ENCODE results near the gene ADRA1B.

Gene ADRA1B

DNA sequence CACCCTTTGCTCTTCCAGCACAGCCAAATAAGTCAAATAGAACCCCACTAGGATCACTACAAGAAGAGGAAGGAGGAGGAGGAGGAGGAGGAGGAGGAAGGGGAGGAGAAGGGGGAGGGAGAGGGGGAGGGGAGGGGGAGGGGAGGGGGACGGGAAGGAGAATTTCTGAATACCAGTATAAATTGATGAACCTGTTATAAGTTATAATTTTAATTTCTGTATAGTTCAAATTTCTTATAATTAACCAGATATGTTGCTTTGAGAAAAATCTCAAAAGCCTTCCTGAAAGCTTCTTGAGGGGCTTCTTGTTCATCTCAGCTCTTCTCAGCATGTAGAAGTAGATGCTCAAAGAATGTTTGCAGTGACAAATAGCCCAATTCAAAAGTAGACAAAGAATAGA, 15.0 kb upstream of the ADRA1B start:
- DNase-seq = no peak
- ChIA-PET CTCF (interaction anchor here (1.2 kb wide), 1 partner anchor 261 kb away, joined by 3 read pairs; no protein-coding TSS in a partner anchor), POLR2A (no interaction called here)
- Histone ChIP-seq H3K4me3 (ENCODE audit: control insufficient read depth in 1 of 7, extremely low read depth in 1 of 7, insufficient read depth in 4 of 7, low read depth in 2 of 7, low read length in 6 of 7) (no peak overlapping the region), H3K27ac (ENCODE audit: insufficient read depth in 1 of 2, low read depth in 1 of 2, low read length in 2 of 2, poor library complexity in 1 of 2, severe bottlenecking in 2 of 2) (no peak overlapping the region), H3K27me3 (replicated peaks in 2 of 5; ENCODE audit: control insufficient read depth in 4 of 5, insufficient read depth in 5 of 5, low read length in 4 of 5) (peaks cover 0 to 2% (median 0%) of the 10 kb centered on the region in 5 experiments), H3K4me1 (ENCODE audit: control extremely low read depth in 1 of 4, control insufficient read depth in 4 of 4, insufficient read depth in 4 of 4, low read length in 3 of 4) (no peaks in the 10 kb centered on the region), H3K9me3 (ENCODE audit: control extremely low read depth in 1 of 5, control insufficient read depth in 4 of 5, insufficient read depth in 2 of 5, low read depth in 1 of 5, low read length in 4 of 5) (no peaks in the 10 kb centered on the region), H3K36me3 (ENCODE audit: control insufficient read depth in 4 of 4, insufficient read depth in 4 of 4, low read length in 3 of 4) (no peaks in the 10 kb centered on the region)
- WGBS (ENCODE audit: insufficient coverage) = no CpG with 5 or more reads among the region's 1 CpG

GRCh38 chr5:159901772-159902171, 14.5 kb upstream of the ADRA1B start:
- Histone ChIP-seq H3K9me3 (ENCODE audit: control extremely low read depth in 1 of 5, control insufficient read depth in 4 of 5, insufficient read depth in 2 of 5, low read depth in 1 of 5, low read length in 4 of 5) (no peaks in the 10 kb centered on the region), H3K27ac (ENCODE audit: insufficient read depth in 1 of 2, low read depth in 1 of 2, low read length in 2 of 2, poor library complexity in 1 of 2, severe bottlenecking in 2 of 2) (no peak overlapping the region), H3K4me1 (ENCODE audit: control extremely low read depth in 1 of 4, control insufficient read depth in 4 of 4, insufficient read depth in 4 of 4, low read length in 3 of 4) (no peaks in the 10 kb centered on the region), H3K4me3 (ENCODE audit: control insufficient read depth in 1 of 7, extremely low read depth in 1 of 7, insufficient read depth in 4 of 7, low read depth in 2 of 7, low read length in 6 of 7) (no peak overlapping the region), H3K36me3 (ENCODE audit: control insufficient read depth in 4 of 4, insufficient read depth in 4 of 4, low read length in 3 of 4) (no peaks in the 10 kb centered on the region), H3K27me3 (replicated peaks in 2 of 5; ENCODE audit: control insufficient read depth in 4 of 5, insufficient read depth in 5 of 5, low read length in 4 of 5) (peaks cover 0 to 2% (median 0%) of the 10 kb centered on the region in 5 experiments)
- DNase-seq = no peak
- ChIA-PET CTCF (no interaction called here), POLR2A (no interaction called here)

GRCh38 chr5:159902444-159903121, 13.7 kb upstream of the ADRA1B start:
- H3K27me3 ChIP-seq (replicated peaks in 2 of 5; ENCODE audit: control insufficient read depth in 4 of 5, insufficient read depth in 5 of 5, low read length in 4 of 5) = no peaks in the 10 kb centered on the region
- no peak for DNase-seq
- no peaks in the 10 kb centered on the region for H3K9me3 ChIP-seq (ENCODE audit: control extremely low read depth in 1 of 5, control insufficient read depth in 4 of 5, insufficient read depth in 2 of 5, low read depth in 1 of 5, low read length in 4 of 5)
- ChIA-PET CTCF (no interaction called here), POLR2A (no interaction called here)
- H3K27ac ChIP-seq (ENCODE audit: insufficient read depth in 1 of 2, low read depth in 1 of 2, low read length in 2 of 2, poor library complexity in 1 of 2, severe bottlenecking in 2 of 2) = no peak overlapping the region
- H3K36me3 ChIP-seq (ENCODE audit: control insufficient read depth in 4 of 4, insufficient read depth in 4 of 4, low read length in 3 of 4) = no peaks in the 10 kb centered on the region
- WGBS (ENCODE audit: insufficient coverage) = 92% methylated on average over 6 of the region's 8 CpGs
- no peaks in the 10 kb centered on the region for H3K4me1 ChIP-seq (ENCODE audit: control extremely low read depth in 1 of 4, control insufficient read depth in 4 of 4, insufficient read depth in 4 of 4, low read length in 3 of 4)
- H3K4me3 ChIP-seq (ENCODE audit: control insufficient read depth in 1 of 7, extremely low read depth in 1 of 7, insufficient read depth in 4 of 7, low read depth in 2 of 7, low read length in 6 of 7) = no peak overlapping the region

- no peaks in the 10 kb centered on the region for H3K4me1 ChIP-seq (ENCODE audit: control extremely low read depth in 1 of 4, control insufficient read depth in 4 of 4, insufficient read depth in 4 of 4, low read length in 3 of 4)
- CTCF ChIA-PET = interaction anchor here (0.8 to 2.3 kb wide), 3 partner anchors 9 to 616 kb away, joined by 3 to 8 read pairs (median 3); partner anchors contain the start of gene ADRA1B
- POLR2A ChIA-PET = no interaction called here
- no CpG with 5 or more reads among the region's 1 CpG for WGBS (ENCODE audit: insufficient coverage)
- DNase-seq = no peak
- H3K27ac ChIP-seq (ENCODE audit: insufficient read depth in 1 of 2, low read depth in 1 of 2, low read length in 2 of 2, poor library complexity in 1 of 2, severe bottlenecking in 2 of 2) = no peak overlapping the region
- H3K4me3 ChIP-seq (ENCODE audit: control insufficient read depth in 1 of 7, extremely low read depth in 1 of 7, insufficient read depth in 4 of 7, low read depth in 2 of 7, low read length in 6 of 7) = no peak overlapping the region
- no peaks in the 10 kb centered on the region for H3K36me3 ChIP-seq (ENCODE audit: control insufficient read depth in 4 of 4, insufficient read depth in 4 of 4, low read length in 3 of 4)
- no peaks in the 10 kb centered on the region for H3K27me3 ChIP-seq (replicated peaks in 2 of 5; ENCODE audit: control insufficient read depth in 4 of 5, insufficient read depth in 5 of 5, low read length in 4 of 5)
- no peaks in the 10 kb centered on the region for H3K9me3 ChIP-seq (ENCODE audit: control extremely low read depth in 1 of 5, control insufficient read depth in 4 of 5, insufficient read depth in 2 of 5, low read depth in 1 of 5, low read length in 4 of 5)
Measured at GRCh38 chr5:159903131-159903530, 13.2 kb upstream of the ADRA1B start.

GRCh38 chr5:159904874-159905273, 11.4 kb upstream of the ADRA1B start:
- H3K27me3 ChIP-seq (replicated peaks in 2 of 5; ENCODE audit: control insufficient read depth in 4 of 5, insufficient read depth in 5 of 5, low read length in 4 of 5) = peaks cover 0 to 2% (median 0%) of the 10 kb centered on the region in 5 experiments
- H3K4me3 ChIP-seq (ENCODE audit: control insufficient read depth in 1 of 7, extremely low read depth in 1 of 7, insufficient read depth in 4 of 7, low read depth in 2 of 7, low read length in 6 of 7) = no peak overlapping the region
- H3K36me3 ChIP-seq (ENCODE audit: control insufficient read depth in 4 of 4, insufficient read depth in 4 of 4, low read length in 3 of 4) = no peaks in the 10 kb centered on the region
- no peak for DNase-seq
- ChIA-PET POLR2A (no interaction called here), CTCF (interaction anchor here (2.3 kb wide), 1 partner anchor 12 kb away, joined by 8 read pairs; the partner anchor contains the start of gene ADRA1B)
- no peaks in the 10 kb centered on the region for H3K4me1 ChIP-seq (ENCODE audit: control extremely low read depth in 1 of 4, control insufficient read depth in 4 of 4, insufficient read depth in 4 of 4, low read length in 3 of 4)
- WGBS (ENCODE audit: insufficient coverage) = 100% methylated on average over 1 of the region's 1 CpG
- H3K9me3 ChIP-seq (ENCODE audit: control extremely low read depth in 1 of 5, control insufficient read depth in 4 of 5, insufficient read depth in 2 of 5, low read depth in 1 of 5, low read length in 4 of 5) = no peaks in the 10 kb centered on the region
- no peak overlapping the region for H3K27ac ChIP-seq (ENCODE audit: insufficient read depth in 1 of 2, low read depth in 1 of 2, low read length in 2 of 2, poor library complexity in 1 of 2, severe bottlenecking in 2 of 2)

DNA sequence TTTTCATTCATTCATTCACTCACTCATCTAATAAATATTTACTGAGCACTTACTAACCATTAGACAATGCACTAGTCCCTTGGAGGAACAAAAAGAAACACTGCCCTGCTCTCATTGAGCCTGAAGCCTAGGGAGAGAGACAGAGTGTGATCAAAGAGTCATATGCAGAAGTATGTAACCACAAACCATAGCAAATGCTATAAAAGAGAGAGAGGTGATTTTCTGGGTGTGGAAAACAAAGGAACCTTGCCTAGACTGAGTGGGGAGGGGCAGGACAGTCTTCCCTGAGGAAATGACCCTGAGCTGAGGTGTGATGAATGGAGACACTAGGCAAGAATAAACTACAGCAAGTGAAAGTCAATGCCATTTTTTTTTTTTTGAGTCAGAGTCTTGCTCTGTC, 10.8 kb upstream of the ADRA1B start:
- peak; percentile 6 to 55 (median 54) for DNase-seq
- CTCF ChIA-PET = no interaction called here

DNA sequence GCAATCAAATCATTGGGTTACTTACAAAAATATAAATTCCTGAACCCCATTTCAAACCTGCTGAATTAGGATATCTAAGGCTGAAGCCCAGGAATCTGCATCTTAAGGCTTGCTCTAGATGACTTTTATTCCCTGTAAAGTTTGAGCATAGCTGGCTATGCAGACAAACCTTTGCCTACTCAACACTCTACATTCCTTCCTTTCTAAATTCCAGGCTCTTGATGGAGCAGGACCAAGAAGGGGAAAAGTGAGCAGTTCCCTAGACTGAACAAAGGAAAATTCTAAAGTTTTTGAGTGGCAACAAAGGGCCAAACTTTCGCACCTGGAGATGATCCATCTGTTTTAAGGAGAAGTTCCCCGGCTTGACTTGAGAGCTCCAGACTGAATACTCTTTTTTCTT, 9.8 kb upstream of the ADRA1B start:
- H3K9me3 ChIP-seq (ENCODE audit: control extremely low read depth in 1 of 5, control insufficient read depth in 4 of 5, insufficient read depth in 2 of 5, low read depth in 1 of 5, low read length in 4 of 5) = no peaks in the 10 kb centered on the region
- WGBS (ENCODE audit: insufficient coverage) = 79% methylated on average over 2 of the region's 2 CpGs
- H3K27me3 ChIP-seq (replicated peaks in 2 of 5; ENCODE audit: control insufficient read depth in 4 of 5, insufficient read depth in 5 of 5, low read length in 4 of 5) = peaks cover 0 to 2% (median 0%) of the 10 kb centered on the region in 5 experiments
- no peak overlapping the region for H3K4me3 ChIP-seq (ENCODE audit: control insufficient read depth in 1 of 7, extremely low read depth in 1 of 7, insufficient read depth in 4 of 7, low read depth in 2 of 7, low read length in 6 of 7)
- no peaks in the 10 kb centered on the region for H3K4me1 ChIP-seq (ENCODE audit: control extremely low read depth in 1 of 4, control insufficient read depth in 4 of 4, insufficient read depth in 4 of 4, low read length in 3 of 4)
- ChIA-PET POLR2A (no interaction called here), CTCF (no interaction called here)
- no peak for DNase-seq
- no peaks in the 10 kb centered on the region for H3K36me3 ChIP-seq (ENCODE audit: control insufficient read depth in 4 of 4, insufficient read depth in 4 of 4, low read length in 3 of 4)
- no peak overlapping the region for H3K27ac ChIP-seq (ENCODE audit: insufficient read depth in 1 of 2, low read depth in 1 of 2, low read length in 2 of 2, poor library complexity in 1 of 2, severe bottlenecking in 2 of 2)

More for the DNA sequence above, 10.8 kb upstream of the ADRA1B start:
- Histone ChIP-seq H3K4me3 (ENCODE audit: control insufficient read depth in 1 of 7, extremely low read depth in 1 of 7, insufficient read depth in 4 of 7, low read depth in 2 of 7, low read length in 6 of 7) (no peak overlapping the region), H3K4me1 (ENCODE audit: control extremely low read depth in 1 of 4, control insufficient read depth in 4 of 4, insufficient read depth in 4 of 4, low read length in 3 of 4) (no peaks in the 10 kb centered on the region), H3K36me3 (ENCODE audit: control insufficient read depth in 4 of 4, insufficient read depth in 4 of 4, low read length in 3 of 4) (no peaks in the 10 kb centered on the region), H3K27ac (ENCODE audit: insufficient read depth in 1 of 2, low read depth in 1 of 2, low read length in 2 of 2, poor library complexity in 1 of 2, severe bottlenecking in 2 of 2) (no peak overlapping the region), H3K9me3 (ENCODE audit: control extremely low read depth in 1 of 5, control insufficient read depth in 4 of 5, insufficient read depth in 2 of 5, low read depth in 1 of 5, low read length in 4 of 5) (no peaks in the 10 kb centered on the region), H3K27me3 (replicated peaks in 2 of 5; ENCODE audit: control insufficient read depth in 4 of 5, insufficient read depth in 5 of 5, low read length in 4 of 5) (peaks cover 0 to 2% (median 0%) of the 10 kb centered on the region in 5 experiments)
- POLR2A ChIA-PET = no interaction called here
